ENCODE measurements around the gene SNX1.

DNA sequence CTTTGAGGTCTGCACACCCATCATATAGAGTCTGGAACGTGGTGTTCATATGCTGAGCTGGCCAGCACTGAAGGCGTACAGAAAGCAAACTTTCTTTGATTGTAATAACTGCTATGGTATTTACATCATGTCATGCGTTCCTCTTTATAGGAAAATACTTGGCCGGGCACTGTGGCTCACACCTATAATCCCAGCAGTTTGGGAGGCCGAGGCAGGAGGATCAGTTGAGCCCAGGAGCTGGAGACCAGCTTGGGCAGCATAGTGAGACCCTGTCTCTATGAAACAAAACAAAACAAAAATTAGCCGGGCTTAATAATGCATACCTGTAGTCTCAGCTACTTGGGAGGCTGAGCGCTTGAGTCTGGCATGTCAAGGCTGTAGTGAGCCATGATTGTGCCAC is 52.4 kb downstream of the SNX1 start:
- TF ChIP-seq, protein P1, sequence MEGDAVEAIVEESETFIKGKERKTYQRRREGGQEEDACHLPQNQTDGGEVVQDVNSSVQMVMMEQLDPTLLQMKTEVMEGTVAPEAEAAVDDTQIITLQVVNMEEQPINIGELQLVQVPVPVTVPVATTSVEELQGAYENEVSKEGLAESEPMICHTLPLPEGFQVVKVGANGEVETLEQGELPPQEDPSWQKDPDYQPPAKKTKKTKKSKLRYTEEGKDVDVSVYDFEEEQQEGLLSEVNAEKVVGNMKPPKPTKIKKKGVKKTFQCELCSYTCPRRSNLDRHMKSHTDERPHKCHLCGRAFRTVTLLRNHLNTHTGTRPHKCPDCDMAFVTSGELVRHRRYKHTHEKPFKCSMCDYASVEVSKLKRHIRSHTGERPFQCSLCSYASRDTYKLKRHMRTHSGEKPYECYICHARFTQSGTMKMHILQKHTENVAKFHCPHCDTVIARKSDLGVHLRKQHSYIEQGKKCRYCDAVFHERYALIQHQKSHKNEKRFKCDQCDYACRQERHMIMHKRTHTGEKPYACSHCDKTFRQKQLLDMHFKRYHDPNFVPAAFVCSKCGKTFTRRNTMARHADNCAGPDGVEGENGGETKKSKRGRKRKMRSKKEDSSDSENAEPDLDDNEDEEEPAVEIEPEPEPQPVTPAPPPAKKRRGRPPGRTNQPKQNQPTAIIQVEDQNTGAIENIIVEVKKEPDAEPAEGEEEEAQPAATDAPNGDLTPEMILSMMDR (conservative IDR thresholded peaks at IDR 0.05 in 1 of 2, IDR thresholded peaks at IDR 0.05 in 1 of 2; ENCODE audit: low read depth in 1 of 2, low read length in 2 of 2): no peak
- TF ChIP-seq EZH2 (IDR thresholded peaks at IDR 0.05; ENCODE audit: low read length, missing control alignments): no peak
